GM20000 (cell line): ENCODE data around the gene C1GALT1.

Experiments used
- DNase-seq: peaks from one replicate; pipeline ENCODE4 v3.0.0; 2012; ENCODE audit warnings: low spot score
- CTCF ChIP-seq: IDR thresholded peaks from 2 replicates; pipeline ENCODE4 v1.5.1; 2012; ENCODE audit warnings: mild to moderate bottlenecking, control low read depth; ENCODE audit errors: extremely low read depth, missing control alignments

C1GALT1 gene

DNA sequence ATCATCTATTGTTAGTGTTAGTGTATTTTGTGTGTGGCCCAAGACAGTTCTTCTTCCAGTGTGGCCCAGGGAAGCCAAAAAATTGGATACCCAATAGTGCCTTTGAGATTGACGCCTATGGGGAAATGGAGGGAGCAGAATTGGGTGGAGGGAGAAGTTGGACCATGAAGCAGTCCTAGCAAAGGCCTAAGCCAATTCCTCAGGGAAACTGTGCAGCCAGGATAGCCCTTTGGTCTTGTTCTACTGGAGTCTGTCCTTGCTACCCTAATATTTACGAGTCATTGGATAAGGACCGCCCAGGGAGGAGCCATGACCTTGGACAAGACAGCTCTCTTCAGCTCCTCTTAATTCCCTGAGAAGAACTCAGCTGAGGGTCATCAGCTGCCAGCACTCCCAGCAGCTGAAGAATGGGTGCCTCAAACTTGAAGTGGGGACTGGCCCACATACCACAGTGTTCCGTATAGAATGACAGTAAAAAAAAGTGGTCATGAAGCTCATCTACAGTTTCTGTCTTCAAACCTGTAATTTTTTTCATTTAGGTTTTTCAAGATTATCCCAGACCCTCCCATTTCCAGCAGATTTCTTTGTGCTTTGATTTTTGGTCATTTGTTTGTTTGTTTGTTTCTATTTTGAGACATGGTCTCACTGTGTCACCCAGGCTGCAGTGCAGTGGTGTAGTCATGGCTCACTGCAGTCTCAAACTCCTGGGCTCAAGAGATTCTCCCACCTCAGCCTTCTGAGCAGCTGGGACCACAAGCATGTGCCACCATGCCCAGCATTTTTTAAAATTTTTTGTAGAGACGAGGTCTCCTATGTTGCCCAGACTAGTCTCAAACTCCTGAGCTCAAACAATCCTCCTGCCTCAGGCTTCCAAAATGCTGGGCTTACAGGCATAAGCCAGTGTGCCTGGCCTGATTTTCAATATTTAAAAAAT lies 81.2 kb downstream of the C1GALT1 start:
- TF ChIP-seq CTCF = no peak
- no peak for DNase-seq

DNA sequence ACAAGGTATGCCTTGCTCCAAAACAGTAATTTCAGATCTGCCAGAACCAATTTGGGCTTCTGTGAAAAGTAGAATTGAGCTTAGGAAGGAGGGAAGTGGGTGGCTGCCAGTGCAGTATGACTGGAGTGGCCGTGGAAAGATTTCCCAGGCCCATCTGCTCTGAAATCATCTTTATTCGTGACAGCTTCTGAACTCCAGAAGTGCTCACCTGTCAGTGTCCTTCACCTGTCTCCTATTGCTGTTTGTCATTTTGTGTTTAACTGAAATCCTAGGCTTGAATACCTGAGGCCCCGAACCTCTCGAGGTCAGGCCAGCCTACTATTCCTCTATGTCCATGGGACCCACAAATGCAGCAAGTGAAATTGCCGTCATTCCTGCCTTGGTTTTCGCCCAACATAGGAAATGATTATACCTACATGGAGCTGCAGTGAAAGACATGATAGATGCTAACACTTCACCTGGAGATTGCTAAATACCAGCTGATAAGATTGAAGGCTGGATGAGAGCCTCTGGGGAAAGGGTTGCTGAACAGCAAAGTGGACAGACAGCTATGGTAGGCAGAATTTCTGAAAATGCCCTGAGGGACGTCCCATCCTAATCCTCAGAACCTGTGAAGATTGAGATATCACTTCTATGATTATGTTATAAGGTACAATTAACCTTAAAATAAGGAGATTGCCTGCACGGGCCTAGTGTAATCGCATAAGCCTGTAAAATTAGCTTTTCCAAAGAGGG lies 82.1 kb downstream of the C1GALT1 start:
- no peak for DNase-seq
- TF ChIP-seq CTCF = no peak

DNA sequence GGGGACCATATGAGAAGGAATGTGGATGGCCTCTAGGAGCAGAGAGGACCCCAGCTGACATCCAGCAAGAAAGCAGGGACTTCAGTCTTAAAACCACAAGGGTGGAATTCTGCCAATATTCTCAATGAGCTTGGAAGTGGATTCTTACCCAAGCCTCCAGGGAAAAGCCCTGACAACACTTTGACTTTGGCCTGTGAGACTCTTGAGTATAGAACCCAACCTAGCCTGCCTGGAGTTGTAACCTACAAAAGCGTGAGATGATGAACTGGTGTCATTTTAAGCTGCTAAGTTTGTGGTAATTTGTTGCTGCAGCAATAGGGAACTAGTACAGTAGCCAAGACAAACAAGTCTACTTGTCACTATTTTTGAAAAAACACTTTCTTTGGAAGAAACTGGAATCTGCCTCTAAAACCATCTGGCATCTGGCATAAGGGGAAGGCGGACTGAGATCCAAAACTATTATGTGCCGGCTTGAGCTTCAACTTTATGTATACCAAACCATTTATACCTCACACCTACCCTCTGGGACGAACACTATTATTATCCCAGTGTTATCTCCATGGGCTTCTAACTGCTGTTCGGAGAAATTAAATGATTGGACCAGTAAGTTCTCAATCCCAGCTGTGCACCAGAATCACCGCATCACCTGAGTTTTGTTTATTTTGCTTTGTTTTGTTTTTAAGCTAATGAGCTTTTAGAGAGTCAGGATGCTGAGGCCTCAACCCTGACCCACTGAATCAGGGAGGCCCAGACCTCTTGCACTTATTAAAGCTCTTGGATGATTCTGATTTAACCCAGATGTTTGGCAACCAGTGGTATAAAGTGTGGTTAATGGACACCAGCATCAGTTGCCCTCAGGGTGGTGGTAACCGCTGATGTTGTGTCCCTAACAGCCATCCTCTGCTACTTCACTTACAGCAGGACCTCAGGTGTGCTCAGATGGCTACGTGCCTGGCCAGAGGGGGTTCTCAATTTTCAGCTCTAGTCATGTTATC lies 83.0 kb downstream of the C1GALT1 start:
- no peak for TF ChIP-seq CTCF
- DNase-seq = no peak

GRCh38 chr7:7266257-7266881 lies 84.0 kb downstream of the C1GALT1 start:
- DNase-seq = no peak
- no peak for TF ChIP-seq CTCF

DNA sequence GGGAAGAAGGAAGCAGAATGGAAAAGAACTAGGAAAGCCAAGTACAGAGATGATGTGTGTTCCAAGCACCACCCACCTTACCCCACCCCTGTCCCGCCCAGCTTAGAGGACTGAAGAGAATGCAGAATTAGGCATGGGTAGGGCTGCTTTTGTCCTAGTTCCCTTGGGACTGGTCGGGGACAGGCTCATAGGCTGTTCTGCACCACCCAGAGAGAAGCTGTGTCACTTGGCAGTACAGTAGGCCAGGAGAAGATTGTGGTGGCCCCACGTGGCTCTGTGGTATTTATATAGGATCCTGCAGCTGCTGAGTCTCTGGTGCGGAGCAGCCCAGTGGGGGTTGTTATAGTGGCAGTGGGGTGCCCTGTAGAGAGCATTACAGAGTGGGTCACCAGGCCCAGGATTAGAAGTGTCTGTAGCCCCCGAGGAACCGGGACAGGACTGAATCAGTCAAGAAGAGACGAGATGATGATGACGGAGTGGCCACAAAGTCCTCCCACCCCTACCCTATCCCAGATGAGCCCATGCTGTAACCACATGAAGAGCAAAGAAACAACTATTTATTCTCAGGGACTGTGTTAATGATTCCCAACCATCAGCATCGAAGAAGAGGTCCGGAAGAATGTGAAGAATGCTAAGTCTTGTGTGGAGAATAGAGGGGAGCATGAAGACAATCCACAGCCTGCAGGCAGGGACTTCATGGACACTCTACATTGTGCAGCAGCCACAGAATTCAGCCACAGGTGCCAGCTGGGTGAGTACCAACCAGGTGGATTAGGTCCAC lies 88.9 kb downstream of the C1GALT1 start:
- DNase-seq = no peak
- TF ChIP-seq CTCF = no peak

GRCh38 chr7:7272294-7272693 lies 90.0 kb downstream of the C1GALT1 start:
- no peak for TF ChIP-seq CTCF
- no peak for DNase-seq
